Measurements from ENCODE around the gene ALDH3B2.
"Not testable (repeated sequence)": the region's sequence is repeated elsewhere in the genome, so short reads cannot be mapped to it uniquely, and the experiment has no call there.

The ALDH3B2 gene, protein sequence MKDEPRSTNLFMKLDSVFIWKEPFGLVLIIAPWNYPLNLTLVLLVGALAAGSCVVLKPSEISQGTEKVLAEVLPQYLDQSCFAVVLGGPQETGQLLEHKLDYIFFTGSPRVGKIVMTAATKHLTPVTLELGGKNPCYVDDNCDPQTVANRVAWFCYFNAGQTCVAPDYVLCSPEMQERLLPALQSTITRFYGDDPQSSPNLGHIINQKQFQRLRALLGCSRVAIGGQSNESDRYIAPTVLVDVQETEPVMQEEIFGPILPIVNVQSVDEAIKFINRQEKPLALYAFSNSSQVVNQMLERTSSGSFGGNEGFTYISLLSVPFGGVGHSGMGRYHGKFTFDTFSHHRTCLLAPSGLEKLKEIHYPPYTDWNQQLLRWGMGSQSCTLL
- long read RNA-seq, result 0 reads

GRCh38 chr11:67674442-67674871 lies at the start of gene ALDH3B2:
Gene ALDH3B2, minus strand, starts transcription at chr11:67674623. Its CDS starts 7,688 bp downstream, at chr11:67666935.
- no peak within 1 kb of the TSS for H3K4me3 ChIP-seq (replicated peaks; ENCODE audit: insufficient read depth, low read length)
- no peaks in the 10 kb centered on the region for H3K27me3 ChIP-seq (ENCODE audit: insufficient read depth, poor library complexity, severe bottlenecking)
- H3K27ac ChIP-seq (replicated peaks), result no peak within 1 kb of the TSS
- DNase-seq (ENCODE audit: low read depth in 1 of 2, low spot score in 1 of 2), result no peak
- TF ChIP-seq, protein P1, sequence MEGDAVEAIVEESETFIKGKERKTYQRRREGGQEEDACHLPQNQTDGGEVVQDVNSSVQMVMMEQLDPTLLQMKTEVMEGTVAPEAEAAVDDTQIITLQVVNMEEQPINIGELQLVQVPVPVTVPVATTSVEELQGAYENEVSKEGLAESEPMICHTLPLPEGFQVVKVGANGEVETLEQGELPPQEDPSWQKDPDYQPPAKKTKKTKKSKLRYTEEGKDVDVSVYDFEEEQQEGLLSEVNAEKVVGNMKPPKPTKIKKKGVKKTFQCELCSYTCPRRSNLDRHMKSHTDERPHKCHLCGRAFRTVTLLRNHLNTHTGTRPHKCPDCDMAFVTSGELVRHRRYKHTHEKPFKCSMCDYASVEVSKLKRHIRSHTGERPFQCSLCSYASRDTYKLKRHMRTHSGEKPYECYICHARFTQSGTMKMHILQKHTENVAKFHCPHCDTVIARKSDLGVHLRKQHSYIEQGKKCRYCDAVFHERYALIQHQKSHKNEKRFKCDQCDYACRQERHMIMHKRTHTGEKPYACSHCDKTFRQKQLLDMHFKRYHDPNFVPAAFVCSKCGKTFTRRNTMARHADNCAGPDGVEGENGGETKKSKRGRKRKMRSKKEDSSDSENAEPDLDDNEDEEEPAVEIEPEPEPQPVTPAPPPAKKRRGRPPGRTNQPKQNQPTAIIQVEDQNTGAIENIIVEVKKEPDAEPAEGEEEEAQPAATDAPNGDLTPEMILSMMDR (IDR thresholded peaks at IDR 0.05; ENCODE audit: insufficient read depth, low read length), result no peak
- TF ChIP-seq SPI1 (IDR thresholded peaks at IDR 0.05; ENCODE audit: borderline replicate concordance, low read depth) (no peak), POLR2AphosphoS5 (IDR thresholded peaks at IDR 0.05; ENCODE audit: low read depth) (no peak), GABPA (IDR thresholded peaks at IDR 0.05; ENCODE audit: low read depth) (no peak)
- TF ChIP-seq, protein P2, sequence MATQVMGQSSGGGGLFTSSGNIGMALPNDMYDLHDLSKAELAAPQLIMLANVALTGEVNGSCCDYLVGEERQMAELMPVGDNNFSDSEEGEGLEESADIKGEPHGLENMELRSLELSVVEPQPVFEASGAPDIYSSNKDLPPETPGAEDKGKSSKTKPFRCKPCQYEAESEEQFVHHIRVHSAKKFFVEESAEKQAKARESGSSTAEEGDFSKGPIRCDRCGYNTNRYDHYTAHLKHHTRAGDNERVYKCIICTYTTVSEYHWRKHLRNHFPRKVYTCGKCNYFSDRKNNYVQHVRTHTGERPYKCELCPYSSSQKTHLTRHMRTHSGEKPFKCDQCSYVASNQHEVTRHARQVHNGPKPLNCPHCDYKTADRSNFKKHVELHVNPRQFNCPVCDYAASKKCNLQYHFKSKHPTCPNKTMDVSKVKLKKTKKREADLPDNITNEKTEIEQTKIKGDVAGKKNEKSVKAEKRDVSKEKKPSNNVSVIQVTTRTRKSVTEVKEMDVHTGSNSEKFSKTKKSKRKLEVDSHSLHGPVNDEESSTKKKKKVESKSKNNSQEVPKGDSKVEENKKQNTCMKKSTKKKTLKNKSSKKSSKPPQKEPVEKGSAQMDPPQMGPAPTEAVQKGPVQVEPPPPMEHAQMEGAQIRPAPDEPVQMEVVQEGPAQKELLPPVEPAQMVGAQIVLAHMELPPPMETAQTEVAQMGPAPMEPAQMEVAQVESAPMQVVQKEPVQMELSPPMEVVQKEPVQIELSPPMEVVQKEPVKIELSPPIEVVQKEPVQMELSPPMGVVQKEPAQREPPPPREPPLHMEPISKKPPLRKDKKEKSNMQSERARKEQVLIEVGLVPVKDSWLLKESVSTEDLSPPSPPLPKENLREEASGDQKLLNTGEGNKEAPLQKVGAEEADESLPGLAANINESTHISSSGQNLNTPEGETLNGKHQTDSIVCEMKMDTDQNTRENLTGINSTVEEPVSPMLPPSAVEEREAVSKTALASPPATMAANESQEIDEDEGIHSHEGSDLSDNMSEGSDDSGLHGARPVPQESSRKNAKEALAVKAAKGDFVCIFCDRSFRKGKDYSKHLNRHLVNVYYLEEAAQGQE (IDR thresholded peaks at IDR 0.05; ENCODE audit: insufficient replicate concordance, low read depth), result no peak

GRCh38 chr11:67723036-67723435 lies 48.6 kb upstream of the ALDH3B2 start:
- H3K4me3 ChIP-seq (replicated peaks; ENCODE audit: insufficient read depth, low read length), result not testable (repeated sequence)

GRCh38 chr11:67716226-67716625 lies 41.8 kb upstream of the ALDH3B2 start:
- not testable (repeated sequence) for DNase-seq (ENCODE audit: low read depth in 1 of 2, low spot score in 1 of 2); H3K4me3 ChIP-seq (replicated peaks; ENCODE audit: insufficient read depth, low read length); H3K27ac ChIP-seq (replicated peaks); H3K27me3 ChIP-seq (ENCODE audit: insufficient read depth, poor library complexity, severe bottlenecking)

More at GRCh38 chr11:67723036-67723435, 48.6 kb upstream of the ALDH3B2 start:
- not testable (repeated sequence) for H3K27ac ChIP-seq (replicated peaks); DNase-seq (ENCODE audit: low read depth in 1 of 2, low spot score in 1 of 2); H3K27me3 ChIP-seq (ENCODE audit: insufficient read depth, poor library complexity, severe bottlenecking)

DNA sequence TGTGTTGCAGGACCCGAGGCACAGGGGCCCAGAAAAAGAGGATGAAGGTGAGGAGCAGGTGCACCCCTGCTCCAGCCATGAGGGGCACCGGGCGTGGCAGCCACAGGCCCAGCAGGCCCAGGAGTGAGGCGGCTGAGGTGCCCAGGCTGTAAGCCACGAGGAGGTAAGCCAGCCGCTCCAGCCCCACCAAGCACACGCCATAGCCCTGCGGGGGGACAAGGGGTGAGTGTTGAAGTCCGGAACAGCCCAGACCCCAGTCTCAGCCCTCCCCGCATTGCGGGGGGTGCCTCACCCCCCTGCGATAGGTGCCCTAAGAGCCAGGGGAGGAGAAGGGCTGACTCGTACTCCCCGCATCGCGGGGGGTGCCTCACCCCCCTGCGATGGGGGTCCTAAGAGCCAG lies 41.4 kb upstream of the ALDH3B2 start:
- H3K4me3 ChIP-seq (replicated peaks; ENCODE audit: insufficient read depth, low read length); H3K27ac ChIP-seq (replicated peaks); DNase-seq (ENCODE audit: low read depth in 1 of 2, low spot score in 1 of 2); H3K27me3 ChIP-seq (ENCODE audit: insufficient read depth, poor library complexity, severe bottlenecking): not testable (repeated sequence)

DNA sequence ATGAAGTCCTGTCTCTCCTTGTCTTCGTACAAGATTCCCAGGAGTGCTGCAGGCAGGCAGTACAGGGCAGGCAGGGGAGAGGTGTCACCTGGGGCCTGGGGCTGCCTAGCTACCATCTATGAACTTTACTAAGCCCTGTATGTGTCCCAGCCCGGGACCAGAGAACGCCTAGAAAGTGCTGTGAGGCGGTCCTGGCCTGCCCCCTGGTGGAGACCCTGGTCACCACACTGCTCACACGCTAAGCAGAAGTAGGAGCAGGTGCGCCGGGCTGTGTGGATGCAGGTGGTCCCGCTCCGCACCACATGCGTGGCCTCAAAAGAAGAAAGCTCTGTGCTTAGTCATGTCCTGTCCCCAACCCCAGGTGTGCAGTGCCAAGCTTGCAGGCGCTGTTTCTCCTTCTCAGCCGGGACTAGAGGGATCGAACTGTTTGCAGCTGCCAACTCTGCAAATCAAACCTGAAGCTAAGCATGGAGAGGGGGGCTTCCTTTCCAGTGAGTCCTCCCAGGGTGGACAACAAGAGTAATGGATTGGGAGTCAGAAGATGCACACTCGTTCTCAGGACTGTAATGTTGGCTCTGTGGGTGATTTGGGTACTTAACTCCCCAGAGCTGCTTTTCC lies 39.6 kb upstream of the ALDH3B2 start:
- DNase-seq (ENCODE audit: low read depth in 1 of 2, low spot score in 1 of 2), result peak in 1 of 2 experiments; percentile 61
- H3K27ac ChIP-seq (replicated peaks); H3K27me3 ChIP-seq (ENCODE audit: insufficient read depth, poor library complexity, severe bottlenecking); H3K4me3 ChIP-seq (replicated peaks; ENCODE audit: insufficient read depth, low read length): not testable (repeated sequence)

DNA sequence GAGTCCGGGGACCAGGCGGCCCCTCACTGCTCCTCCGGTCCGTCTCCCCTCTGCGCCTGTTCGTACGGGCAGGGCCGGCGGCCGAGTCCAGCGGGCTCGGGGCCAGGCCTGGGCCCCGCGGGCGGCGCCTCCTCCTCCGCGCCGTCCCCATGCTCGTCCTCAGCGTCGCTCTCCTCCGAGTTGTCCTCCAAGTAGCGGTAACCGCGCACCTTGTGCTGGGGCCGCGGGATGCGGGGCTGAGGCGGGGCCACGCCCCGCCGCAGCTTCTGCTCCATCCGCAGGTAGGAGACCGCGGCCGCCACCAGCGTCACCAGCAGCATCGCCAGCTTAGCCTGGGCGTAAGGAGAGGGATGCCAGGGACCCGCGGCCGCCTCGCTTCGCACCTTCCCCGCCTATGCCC lies 37.3 kb upstream of the ALDH3B2 start:
- H3K4me3 ChIP-seq (replicated peaks; ENCODE audit: insufficient read depth, low read length); H3K27me3 ChIP-seq (ENCODE audit: insufficient read depth, poor library complexity, severe bottlenecking); DNase-seq (ENCODE audit: low read depth in 1 of 2, low spot score in 1 of 2); H3K27ac ChIP-seq (replicated peaks): not testable (repeated sequence)

DNA sequence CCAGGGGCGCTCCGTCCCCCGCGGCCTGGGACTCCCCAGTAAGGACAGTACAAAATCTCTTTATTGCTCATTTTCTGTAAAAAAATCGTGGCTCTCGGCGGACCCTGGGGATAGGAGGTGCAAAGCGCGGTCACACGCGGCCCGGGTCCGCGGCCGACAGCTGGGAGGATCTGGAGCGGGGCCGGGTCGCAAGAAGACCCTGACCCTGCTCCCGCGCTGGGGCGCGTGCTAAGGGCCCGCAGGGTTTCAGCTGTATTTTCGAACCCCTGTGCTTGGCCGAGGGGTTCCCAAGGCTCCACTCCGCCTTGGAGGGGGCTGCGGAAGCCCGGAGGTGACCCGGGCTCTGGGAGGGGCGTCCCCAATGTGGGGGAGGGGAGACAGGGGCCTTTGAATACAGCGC lies 36.8 kb upstream of the ALDH3B2 start:
- not testable (repeated sequence) for H3K27me3 ChIP-seq (ENCODE audit: insufficient read depth, poor library complexity, severe bottlenecking); H3K4me3 ChIP-seq (replicated peaks; ENCODE audit: insufficient read depth, low read length); H3K27ac ChIP-seq (replicated peaks); DNase-seq (ENCODE audit: low read depth in 1 of 2, low spot score in 1 of 2)

GRCh38 chr11:67709806-67710205 lies 35.4 kb upstream of the ALDH3B2 start:
- not testable (repeated sequence) for H3K27me3 ChIP-seq (ENCODE audit: insufficient read depth, poor library complexity, severe bottlenecking); H3K4me3 ChIP-seq (replicated peaks; ENCODE audit: insufficient read depth, low read length); DNase-seq (ENCODE audit: low read depth in 1 of 2, low spot score in 1 of 2); H3K27ac ChIP-seq (replicated peaks)
